Activated CD4-positive, alpha-beta T cell treated with anti-CD3 and anti-CD28 coated beads, Interleukin-2, amount 50 U/mL, for 4 hours (primary cell): ENCODE measurements around the gene L3MBTL3.

Experiments
- DNase-seq, 2 experiments: peaks; one replicate each; pipeline ENCODE4 v3.0.0-alpha.2; 2020

Gene L3MBTL3

DNA sequence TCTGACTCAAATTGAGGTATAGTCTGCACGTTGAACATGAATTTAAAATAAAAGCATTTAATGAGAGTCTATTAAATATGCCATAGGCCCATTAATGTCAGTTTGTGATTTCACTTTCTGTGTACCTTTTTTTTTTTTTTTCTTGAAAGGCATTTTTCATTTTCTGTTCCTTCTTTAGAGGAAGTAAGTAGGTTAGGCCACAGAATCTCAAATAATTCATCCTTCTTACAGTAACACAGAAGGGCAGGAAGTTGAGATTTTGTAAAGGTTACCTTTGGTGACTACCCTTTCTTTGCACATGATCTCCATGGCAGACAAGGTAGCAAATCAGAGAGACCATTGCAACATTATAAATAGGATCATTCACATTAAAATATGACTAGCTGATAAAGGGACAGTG is 9.6 kb downstream of the L3MBTL3 start:
- no peak for DNase-seq

DNA sequence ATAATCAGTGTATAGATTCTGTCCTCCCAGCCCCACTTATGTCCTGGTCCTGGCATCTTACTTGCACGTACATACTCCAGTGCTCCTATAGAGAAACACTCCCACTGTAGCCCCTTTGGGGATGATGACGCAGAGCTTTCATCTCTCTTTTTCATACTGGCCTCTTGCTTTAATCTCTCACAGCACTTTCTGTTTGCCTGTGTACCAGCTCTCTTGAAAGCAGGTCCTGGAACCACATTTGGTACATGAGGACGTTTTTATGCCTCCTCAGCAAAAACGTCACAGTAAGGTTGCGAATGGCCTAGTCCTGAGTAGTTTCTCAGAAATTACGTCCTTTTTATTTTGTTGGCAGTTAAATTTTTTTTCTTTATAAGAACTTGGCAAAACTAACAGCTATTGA is 10.8 kb downstream of the L3MBTL3 start:
- peak in 1 of 2 experiments; percentile 6 for DNase-seq

GRCh38 chr6:130032758-130033340 is 14.5 kb downstream of the L3MBTL3 start:
- no peak for DNase-seq

GRCh38 chr6:130033949-130034348 is 15.6 kb downstream of the L3MBTL3 start:
- no peak for DNase-seq

GRCh38 chr6:130034378-130035146 is 16.2 kb downstream of the L3MBTL3 start:
- DNase-seq, result peak in 1 of 2 experiments; percentile 4

- DNase-seq, result no peak
These were observed 16.8 kb downstream of the L3MBTL3 start for GRCh38 chr6:130035211-130035610.

GRCh38 chr6:130037207-130037811 is 18.9 kb downstream of the L3MBTL3 start:
- DNase-seq, result no peak

DNA sequence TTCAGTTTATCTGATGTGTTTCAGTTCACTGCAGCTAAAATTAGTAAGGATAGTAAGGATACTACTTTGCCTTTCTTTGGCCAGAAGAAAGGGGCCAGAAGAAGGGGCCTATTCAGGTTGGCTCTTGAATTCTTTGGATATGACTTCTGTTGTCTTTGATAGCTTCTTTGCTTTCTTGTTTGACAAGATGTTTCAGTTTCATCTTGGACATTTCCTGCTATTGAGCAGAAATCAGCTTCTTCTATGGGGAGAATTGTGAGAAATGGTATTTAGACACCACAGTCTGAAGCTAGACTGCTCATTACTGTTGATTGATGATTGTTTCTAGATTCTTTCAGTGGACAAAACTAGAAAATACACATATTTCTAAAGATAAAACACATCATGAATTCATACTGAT is 23.2 kb downstream of the L3MBTL3 start:
- DNase-seq, result no peak

GRCh38 chr6:130043344-130043743 is 25.0 kb downstream of the L3MBTL3 start:
- no peak for DNase-seq

DNA sequence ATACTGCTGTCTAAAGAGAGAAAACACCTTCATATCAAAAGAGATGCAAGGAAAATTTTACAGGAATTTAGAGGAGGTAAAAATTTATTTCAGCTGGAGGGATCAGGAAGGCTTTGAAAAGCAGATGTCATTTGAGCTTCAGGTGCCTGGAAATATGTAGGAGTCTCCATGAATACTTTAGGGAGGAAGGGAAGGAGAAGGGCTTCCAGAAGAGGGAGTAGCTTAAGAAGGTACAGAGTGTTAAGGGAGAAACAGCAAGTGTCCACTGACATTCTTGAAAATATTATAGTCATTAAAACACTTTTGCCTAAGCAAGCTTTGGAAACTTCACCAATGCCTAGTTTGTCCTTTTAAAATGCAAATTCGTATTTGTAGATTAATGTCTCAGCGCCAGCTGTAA is 27.2 kb downstream of the L3MBTL3 start:
- no peak for DNase-seq

GRCh38 chr6:130046671-130047070 is 28.3 kb downstream of the L3MBTL3 start:
- no peak for DNase-seq

DNA sequence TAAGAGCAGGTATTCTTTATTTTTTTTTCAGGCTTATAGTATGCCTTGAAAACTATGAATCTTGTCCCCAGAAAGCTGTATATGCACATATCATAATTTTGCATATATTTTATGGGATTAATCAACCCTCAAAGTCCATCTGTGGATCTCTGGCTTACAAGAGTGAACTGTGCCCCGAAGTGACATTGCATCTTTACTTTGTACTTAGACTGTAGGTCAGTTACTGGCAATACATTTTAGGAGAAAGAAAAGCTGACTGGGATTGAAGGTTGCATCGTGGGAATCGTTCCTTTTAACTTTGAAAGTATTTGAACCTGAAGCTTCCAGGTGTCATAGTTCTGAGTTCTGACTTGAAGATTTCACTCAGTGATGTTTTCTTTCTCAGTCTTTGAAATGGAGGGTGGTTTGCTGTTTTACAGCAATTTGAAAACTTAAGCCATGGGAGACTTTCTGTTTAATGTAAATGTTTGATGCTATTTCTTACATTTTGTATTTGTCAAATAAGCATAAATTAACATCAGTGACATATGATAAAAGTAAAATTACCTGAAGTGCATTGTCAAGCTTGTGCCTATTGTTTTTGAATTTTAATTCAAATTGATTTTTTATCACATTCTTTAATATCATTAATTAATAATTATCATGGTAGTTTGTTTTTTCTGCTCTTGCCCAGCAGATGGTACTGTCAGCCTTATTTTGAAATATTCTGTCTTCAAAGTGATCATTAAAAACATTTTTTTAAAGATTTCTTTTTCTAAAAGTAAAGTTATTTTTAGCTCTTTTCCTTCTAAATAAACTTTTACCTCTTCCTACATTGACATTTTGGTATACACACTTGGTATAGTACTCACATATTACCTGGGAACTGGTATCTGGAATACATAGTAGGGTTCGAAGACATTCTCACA is 29.0 kb downstream of the L3MBTL3 start:
- DNase-seq, result no peak

- DNase-seq, result no peak
These were observed 31.8 kb downstream of the L3MBTL3 start for GRCh38 chr6:130050230-130050629.

- no peak for DNase-seq
These were observed 36.3 kb downstream of the L3MBTL3 start for GRCh38 chr6:130054725-130055124.

DNA sequence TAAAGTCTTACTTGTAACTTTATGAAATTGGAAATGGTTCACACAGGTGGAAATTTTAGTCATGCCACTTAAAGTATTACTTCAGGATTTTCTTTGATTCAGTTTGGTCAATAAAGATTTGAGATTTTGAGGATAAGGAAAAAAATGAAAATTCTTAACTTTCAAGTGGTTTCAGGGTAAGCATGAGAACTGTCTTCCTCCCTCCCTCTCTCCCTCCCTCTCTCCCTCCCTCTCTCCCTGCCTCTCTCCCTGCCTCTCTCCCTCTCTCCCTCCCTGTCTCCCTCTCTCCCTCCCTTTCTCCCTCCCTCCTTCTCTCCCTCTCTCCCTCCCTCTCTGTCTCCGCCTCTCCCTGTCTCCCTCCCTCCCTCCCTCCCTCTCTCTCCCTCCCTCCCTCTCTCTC is 36.9 kb downstream of the L3MBTL3 start:
- no peak for DNase-seq

DNA sequence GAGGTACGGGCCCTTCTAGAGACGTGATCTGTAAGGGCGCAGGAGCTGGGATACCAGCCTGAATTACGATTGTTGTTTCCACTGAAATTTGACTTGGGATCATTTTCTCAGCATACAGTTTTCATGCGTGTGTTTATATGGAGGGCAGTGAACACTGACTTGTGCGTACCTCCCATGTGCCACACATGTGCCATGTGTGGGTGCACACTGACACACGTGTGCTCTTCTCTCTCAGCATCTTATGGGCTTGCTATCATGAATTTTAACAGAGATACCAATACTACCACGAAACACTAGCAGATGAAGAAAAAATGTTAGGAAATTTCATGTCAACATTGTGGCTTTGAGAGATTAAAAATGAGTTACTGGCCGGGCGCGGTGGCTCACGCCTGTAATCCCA is 39.1 kb downstream of the L3MBTL3 start:
- DNase-seq, result no peak

DNA sequence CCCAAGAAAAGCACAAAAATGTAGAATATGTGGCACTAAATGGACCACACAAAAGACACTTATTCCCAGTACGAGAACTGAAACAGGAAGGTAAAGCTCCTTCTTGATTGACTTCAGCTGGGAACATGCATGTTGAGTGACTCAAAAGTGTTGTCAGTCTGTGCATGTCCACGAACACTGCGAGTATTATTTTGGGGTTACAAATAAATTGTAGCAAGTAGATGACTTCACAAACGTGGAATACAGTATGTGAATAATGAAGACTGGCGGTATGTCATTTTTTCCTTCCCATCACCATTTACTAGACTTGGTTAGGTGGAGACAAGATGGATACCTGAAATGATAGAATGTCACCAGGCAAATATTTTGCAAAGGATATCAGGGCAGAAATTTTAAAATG is 45.4 kb downstream of the L3MBTL3 start:
- DNase-seq, result no peak

DNA sequence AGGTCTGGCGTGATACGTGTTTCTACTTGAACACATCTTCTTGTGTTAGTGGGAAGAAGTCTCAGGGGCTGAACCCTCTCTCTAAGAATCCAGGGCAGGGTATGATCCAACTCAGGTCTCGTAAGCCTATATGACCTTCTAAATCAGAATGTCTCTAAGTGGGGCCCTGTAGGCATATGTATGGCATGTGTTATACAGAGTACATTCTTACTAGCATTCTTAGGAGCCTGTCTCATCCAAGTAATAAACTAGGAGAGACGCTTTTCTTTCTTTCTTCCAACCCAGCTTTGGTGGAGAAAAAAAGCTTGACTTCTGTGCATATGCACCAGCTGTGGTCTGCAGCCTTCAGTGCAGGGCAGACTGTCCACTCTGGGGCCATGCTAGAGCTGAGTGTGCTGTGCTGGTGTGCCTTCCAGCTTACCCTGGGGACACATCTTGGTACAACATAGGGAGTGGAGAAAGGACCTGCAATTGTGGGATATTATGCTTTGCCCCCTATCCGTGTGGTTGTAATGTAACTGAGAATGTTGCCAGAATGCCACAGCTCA is 47.3 kb downstream of the L3MBTL3 start:
- no peak for DNase-seq

- no peak for DNase-seq
These were observed 51.1 kb downstream of the L3MBTL3 start for GRCh38 chr6:130069485-130069884.

- no peak for DNase-seq
These were observed 51.9 kb downstream of the L3MBTL3 start for GRCh38 chr6:130070326-130070725.

DNA sequence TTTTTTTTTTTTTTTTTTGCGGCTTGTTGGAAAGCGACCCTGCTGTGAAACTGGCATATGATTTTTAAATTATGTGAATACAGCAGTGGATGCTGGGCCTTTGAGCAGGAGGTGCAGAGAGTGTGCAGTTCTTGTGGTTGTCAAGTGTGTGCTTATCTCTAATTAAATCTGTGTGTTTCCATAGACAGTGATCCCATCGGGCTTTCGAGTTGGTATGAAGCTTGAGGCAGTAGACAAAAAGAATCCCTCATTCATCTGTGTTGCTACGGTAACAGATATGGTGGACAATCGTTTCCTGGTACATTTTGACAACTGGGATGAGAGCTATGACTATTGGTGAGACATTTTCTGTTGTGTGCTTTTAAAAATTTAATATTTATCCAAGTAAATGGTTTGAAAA is 52.4 kb downstream of the L3MBTL3 start:
- DNase-seq, result no peak

DNA sequence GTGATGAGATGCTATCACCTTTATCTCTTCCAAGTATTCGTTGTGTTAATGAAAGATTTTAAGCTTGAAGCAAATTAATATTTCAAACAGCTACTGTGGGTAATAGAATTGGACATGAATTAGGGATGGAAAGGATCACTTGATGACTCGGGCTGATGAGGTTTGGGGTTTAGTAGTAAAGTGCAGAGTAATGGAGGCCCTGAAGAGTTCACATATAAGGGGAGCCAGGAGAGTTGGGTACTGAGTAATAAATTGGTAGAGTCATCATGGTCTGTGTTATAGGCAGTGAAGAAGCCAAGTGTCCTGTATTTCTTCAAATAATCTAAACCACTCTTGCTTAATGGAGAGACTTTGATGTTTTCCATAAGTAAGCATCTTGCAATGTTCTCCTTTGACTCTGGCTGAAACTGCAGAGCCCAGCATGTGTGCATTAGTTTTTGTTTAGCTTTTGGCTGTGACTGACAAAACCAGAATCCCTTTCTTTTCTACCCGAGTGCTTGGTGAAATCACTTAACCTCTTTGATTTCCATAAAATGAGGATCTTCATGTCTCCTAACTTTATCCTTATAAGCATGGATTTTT is 57.6 kb downstream of the L3MBTL3 start:
- no peak for DNase-seq

GRCh38 chr6:130076512-130076911 is 58.1 kb downstream of the L3MBTL3 start:
- no peak for DNase-seq
